Measurements from ENCODE around the gene PHF12. TPM values are rescaled to one million over a fixed set of nuclear protein-coding genes. Genes with fewer than 3 reads are reported as not detected.

PHF12 gene
- total RNA-seq, 1 experiment from 2014 or later, result 79.1 TPM

DNA sequence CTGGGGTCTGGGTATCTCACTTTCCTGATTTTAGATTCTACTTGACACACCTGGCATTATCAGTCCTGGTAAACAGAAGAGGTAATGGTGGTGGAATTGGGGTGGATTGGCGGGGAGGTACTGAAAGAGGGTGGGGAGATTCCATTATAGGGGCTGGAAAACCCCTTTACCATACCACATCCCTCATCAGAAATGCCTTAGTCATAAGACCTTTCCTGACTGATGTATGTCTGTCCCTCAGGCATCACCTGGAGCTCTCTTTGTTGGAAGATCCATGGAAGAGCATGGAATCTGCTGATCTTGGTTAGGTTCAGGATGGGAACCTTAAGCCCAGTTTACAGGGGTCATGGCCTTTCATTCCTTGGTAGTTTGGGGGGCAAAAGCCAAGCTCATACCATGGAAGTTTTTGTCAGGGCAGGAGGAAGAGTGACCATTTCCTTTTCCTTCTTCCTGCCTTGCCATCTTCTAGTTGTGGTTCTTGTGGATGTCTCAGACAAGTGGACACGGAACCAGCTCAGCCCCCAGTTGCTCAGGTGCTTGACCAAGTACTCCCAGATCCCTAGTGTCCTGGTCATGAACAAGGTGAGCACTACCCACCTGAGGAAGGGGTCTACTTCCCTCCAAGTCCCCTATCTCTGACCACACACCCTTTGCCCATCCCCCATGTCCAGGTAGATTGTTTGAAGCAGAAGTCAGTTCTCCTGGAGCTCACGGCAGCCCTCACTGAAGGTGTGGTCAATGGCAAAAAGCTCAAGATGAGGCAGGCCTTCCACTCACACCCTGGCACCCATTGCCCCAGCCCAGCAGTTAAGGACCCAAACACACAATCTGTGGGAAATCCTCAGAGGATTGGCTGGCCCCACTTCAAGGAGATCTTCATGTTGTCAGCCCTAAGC lies 93.2 kb downstream of the PHF12 start:
- CTCF ChIA-PET, result no interaction called here
- intact Hi-C loops (cut with micrococcal nuclease; ENCODE audit: unreplicated experiment) (no loop called here), in situ Hi-C loops (cut with HindIII; ENCODE audit: low pct_unique_long_range_greater_than_20kb, low sequenced_read_pairs) (no loop called here)
- no peaks in the 10 kb centered on the region for H3K27me3 ChIP-seq (ENCODE audit: control insufficient read depth, insufficient read depth, low read length)
- ATAC-seq (no peak), DNase-seq (ENCODE audit: low read depth, low spot score) (no peak)
- H3K4me3 ChIP-seq (ENCODE audit: low read depth in 2 of 2, low read length in 2 of 2), result no peak overlapping the region
- no peak overlapping the region for H3K27ac ChIP-seq (ENCODE audit: low read length)
- no peaks in the 10 kb centered on the region for H3K9me3 ChIP-seq (ENCODE audit: control insufficient read depth, insufficient read depth, low read depth, low read length)
- TSS peak; percentile 51 for BruUV-seq (replicated peaks)
- H3K36me3 ChIP-seq (ENCODE audit: control insufficient read depth, insufficient read depth, low read length), result peaks cover 6% of the 10 kb centered on the region; the same call in 1 of the 2 replicates
- TF ChIP-seq, protein P1, sequence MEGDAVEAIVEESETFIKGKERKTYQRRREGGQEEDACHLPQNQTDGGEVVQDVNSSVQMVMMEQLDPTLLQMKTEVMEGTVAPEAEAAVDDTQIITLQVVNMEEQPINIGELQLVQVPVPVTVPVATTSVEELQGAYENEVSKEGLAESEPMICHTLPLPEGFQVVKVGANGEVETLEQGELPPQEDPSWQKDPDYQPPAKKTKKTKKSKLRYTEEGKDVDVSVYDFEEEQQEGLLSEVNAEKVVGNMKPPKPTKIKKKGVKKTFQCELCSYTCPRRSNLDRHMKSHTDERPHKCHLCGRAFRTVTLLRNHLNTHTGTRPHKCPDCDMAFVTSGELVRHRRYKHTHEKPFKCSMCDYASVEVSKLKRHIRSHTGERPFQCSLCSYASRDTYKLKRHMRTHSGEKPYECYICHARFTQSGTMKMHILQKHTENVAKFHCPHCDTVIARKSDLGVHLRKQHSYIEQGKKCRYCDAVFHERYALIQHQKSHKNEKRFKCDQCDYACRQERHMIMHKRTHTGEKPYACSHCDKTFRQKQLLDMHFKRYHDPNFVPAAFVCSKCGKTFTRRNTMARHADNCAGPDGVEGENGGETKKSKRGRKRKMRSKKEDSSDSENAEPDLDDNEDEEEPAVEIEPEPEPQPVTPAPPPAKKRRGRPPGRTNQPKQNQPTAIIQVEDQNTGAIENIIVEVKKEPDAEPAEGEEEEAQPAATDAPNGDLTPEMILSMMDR (IDR thresholded peaks at IDR 0.05), result no peak
- TF ChIP-seq SIN3A (IDR thresholded peaks at IDR 0.05; ENCODE audit: borderline replicate concordance, insufficient read depth, low read depth, low read length) (no peak), POLR2AphosphoS5 (IDR thresholded peaks at IDR 0.05; ENCODE audit: low read depth, low read length) (no peak), TCF7L2 (IDR thresholded peaks at IDR 0.05; ENCODE audit: low read depth, low read length) (no peak)
- TF ChIP-seq, protein P2, sequence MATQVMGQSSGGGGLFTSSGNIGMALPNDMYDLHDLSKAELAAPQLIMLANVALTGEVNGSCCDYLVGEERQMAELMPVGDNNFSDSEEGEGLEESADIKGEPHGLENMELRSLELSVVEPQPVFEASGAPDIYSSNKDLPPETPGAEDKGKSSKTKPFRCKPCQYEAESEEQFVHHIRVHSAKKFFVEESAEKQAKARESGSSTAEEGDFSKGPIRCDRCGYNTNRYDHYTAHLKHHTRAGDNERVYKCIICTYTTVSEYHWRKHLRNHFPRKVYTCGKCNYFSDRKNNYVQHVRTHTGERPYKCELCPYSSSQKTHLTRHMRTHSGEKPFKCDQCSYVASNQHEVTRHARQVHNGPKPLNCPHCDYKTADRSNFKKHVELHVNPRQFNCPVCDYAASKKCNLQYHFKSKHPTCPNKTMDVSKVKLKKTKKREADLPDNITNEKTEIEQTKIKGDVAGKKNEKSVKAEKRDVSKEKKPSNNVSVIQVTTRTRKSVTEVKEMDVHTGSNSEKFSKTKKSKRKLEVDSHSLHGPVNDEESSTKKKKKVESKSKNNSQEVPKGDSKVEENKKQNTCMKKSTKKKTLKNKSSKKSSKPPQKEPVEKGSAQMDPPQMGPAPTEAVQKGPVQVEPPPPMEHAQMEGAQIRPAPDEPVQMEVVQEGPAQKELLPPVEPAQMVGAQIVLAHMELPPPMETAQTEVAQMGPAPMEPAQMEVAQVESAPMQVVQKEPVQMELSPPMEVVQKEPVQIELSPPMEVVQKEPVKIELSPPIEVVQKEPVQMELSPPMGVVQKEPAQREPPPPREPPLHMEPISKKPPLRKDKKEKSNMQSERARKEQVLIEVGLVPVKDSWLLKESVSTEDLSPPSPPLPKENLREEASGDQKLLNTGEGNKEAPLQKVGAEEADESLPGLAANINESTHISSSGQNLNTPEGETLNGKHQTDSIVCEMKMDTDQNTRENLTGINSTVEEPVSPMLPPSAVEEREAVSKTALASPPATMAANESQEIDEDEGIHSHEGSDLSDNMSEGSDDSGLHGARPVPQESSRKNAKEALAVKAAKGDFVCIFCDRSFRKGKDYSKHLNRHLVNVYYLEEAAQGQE (IDR thresholded peaks at IDR 0.05; ENCODE audit: insufficient read depth in 1 of 2, low read depth in 2 of 2, low read length in 1 of 2), result no peak
- peaks cover 9% of the 10 kb centered on the region for H3K4me1 ChIP-seq (ENCODE audit: control insufficient read depth, insufficient read depth, low read length)
- POLR2A ChIA-PET, result no interaction called here

DNA sequence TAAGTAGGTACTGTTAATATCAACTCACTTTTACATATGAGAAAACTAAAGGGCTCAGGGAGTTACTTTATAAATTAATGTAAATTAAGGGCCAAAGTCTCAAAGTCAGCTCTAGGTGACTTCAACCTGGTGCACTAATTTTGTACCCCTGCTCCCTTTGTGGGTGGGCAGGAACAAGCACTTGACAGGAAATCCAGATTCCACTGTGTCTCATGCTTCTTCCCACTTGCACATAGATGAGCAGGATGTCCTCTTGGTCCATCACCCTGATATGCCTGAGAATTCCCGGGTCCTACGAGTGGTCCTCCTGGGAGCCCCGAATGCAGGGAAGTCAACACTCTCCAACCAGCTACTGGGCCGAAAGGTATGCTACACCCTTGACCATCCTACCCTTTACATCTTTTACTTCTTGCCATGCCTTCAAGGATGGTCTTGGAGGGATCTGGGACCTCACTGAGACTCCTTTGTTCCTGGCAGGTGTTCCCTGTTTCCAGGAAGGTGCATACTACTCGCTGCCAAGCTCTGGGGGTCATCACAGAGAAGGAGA lies 95.2 kb downstream of the PHF12 start:
- no peaks in the 10 kb centered on the region for H3K27me3 ChIP-seq (ENCODE audit: control insufficient read depth, insufficient read depth, low read length)
- ATAC-seq (no peak), DNase-seq (ENCODE audit: low read depth, low spot score) (no peak)
- intact Hi-C loops (cut with micrococcal nuclease; ENCODE audit: unreplicated experiment), result no loop called here
- no peak for TF ChIP-seq SIN3A (IDR thresholded peaks at IDR 0.05; ENCODE audit: borderline replicate concordance, insufficient read depth, low read depth, low read length)
- TF ChIP-seq POLR2AphosphoS5 (IDR thresholded peaks at IDR 0.05; ENCODE audit: low read depth, low read length), result no peak
- TF ChIP-seq, protein P2 (IDR thresholded peaks at IDR 0.05; ENCODE audit: insufficient read depth in 1 of 2, low read depth in 2 of 2, low read length in 1 of 2), result no peak
- in situ Hi-C loops (cut with HindIII; ENCODE audit: low pct_unique_long_range_greater_than_20kb, low sequenced_read_pairs), result no loop called here
- no TSS peak for BruUV-seq (replicated peaks)
- peaks cover 9% of the 10 kb centered on the region for H3K4me1 ChIP-seq (ENCODE audit: control insufficient read depth, insufficient read depth, low read length)
- H3K36me3 ChIP-seq (ENCODE audit: control insufficient read depth, insufficient read depth, low read length), result peaks cover 6% of the 10 kb centered on the region; the same call in 1 of the 2 replicates
- ChIA-PET POLR2A (interaction anchor here (0.5 to 0.7 kb wide), 2 partner anchors 14 to 137 kb away, joined by 5 to 7 read pairs; no protein-coding TSS in a partner anchor), CTCF (interaction anchor here (0.7 kb wide), 1 partner anchor 49 kb away, joined by 3 read pairs; no protein-coding TSS in a partner anchor)
- H3K27ac ChIP-seq (ENCODE audit: low read length), result no peak overlapping the region
- no peaks in the 10 kb centered on the region for H3K9me3 ChIP-seq (ENCODE audit: control insufficient read depth, insufficient read depth, low read depth, low read length)
- H3K4me3 ChIP-seq (ENCODE audit: low read depth in 2 of 2, low read length in 2 of 2), result peak overlapping the region in 1 of 2 experiments; percentile 91; a peak in 1 of 4 replicates
